GM12891 (cell line): ENCODE measurements around the gene KLHL10.

ENCODE experiments used
- POLR2A ChIP-seq: IDR thresholded peaks from 2 replicates; pipeline ENCODE4 v1.6.1; 2011; ENCODE audit warnings: low read depth, low read length, control low read depth
- POLR2AphosphoS5 ChIP-seq: IDR thresholded peaks from 2 replicates; pipeline ENCODE4 v1.6.1; 2011; ENCODE audit warnings: low read depth, low read length, control low read depth
- POU2F2 ChIP-seq: IDR thresholded peaks from 2 replicates; pipeline ENCODE4 v1.6.1; 2011; ENCODE audit warnings: low read depth, mild to moderate bottlenecking, control low read depth, low read length, moderate library complexity
- TAF1 ChIP-seq: IDR thresholded peaks from 2 replicates; pipeline ENCODE4 v1.6.1; 2011; ENCODE audit warnings: low read depth, low read length, control low read depth

DNA sequence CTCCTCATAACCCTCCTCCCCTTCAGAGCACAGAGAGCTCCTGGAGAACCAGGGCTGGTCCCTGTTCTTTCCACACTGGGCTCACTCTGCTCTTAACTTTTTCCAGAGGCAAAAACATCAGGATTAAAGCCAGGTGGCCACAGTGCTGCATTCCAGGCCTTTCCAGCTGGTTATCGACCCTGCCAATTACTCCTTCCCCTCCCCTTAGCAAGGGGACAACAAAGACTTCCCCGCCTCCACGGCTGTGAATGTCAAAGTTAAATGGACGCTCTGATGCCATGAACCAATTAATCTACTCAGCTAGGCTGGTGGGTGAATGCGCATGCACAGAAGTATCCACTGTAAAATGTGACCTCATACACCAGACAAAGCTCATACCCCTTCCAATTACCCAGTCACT is 58.0 kb downstream of the KLHL10 start:
- TF ChIP-seq POLR2A (no peak), TAF1 (no peak), POLR2AphosphoS5 (no peak), POU2F2 (no peak)
